GM19239 (cell line): ENCODE results near the gene USP21.

ENCODE experiments used
- DNase-seq: peaks from one replicate; pipeline ENCODE4 v3.0.0; 2011; ENCODE audit warnings: low spot score; ENCODE audit not compliant: insufficient read length
- FAIRE-seq: peaks from 2 replicates; lab custom pipeline; 2011; peaks lifted over from hg19 to GRCh38; lab: Jason Lieb, UNC

Gene USP21

DNA sequence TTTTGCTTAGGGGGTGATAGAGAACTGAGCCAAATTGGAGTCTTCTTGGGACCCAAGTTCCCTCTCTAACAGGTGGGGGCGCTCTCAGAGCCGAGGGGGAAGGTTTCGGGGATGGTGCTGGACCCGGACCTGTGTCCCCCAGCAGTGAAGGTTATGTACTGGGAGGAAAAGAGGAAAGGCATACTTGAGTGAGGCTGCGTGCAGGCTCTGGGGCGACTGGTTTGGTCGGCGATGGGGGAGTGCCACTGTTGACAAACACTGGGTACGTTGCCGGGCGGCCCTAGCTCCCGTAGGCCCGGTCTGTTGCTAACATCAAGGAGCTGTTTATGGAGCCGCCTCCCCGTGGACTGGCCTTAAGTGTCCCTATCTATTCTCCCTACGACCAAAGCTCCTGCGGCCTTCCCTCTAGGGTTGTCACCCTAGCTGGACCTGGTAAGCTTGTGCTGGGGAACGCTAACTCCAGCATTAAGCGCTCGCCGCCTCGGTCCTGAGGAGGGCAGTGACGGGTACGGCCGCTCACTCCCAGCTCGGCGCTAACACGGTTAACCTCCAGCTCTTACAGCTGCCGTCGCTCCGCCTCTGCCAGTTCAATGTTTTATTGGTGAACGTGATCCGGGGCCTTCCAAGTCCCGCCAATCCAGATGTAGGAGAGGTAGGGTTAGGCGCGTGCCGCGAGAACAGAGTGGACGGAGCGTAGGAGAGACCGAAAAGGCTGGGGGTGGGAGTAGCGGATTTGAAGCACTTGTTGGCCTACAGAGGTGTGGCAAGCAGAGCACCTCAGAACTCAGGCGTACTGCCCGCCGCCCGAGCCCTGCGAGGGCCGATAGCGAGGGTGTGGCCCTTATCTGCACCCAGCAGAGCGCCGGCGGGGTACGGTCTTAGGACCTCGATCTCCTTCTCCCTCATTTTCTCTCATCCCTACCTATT lies 6.7 kb downstream of the USP21 start, which contains the start of gene PPOX:
Gene PPOX, plus strand, starts transcription at position 685 of the 927 bp plus-strand sequence. CDS start 422 bp downstream, outside the sequence.
- peak; percentile 79 for DNase-seq
- FAIRE-seq = peak; percentile 99

DNA sequence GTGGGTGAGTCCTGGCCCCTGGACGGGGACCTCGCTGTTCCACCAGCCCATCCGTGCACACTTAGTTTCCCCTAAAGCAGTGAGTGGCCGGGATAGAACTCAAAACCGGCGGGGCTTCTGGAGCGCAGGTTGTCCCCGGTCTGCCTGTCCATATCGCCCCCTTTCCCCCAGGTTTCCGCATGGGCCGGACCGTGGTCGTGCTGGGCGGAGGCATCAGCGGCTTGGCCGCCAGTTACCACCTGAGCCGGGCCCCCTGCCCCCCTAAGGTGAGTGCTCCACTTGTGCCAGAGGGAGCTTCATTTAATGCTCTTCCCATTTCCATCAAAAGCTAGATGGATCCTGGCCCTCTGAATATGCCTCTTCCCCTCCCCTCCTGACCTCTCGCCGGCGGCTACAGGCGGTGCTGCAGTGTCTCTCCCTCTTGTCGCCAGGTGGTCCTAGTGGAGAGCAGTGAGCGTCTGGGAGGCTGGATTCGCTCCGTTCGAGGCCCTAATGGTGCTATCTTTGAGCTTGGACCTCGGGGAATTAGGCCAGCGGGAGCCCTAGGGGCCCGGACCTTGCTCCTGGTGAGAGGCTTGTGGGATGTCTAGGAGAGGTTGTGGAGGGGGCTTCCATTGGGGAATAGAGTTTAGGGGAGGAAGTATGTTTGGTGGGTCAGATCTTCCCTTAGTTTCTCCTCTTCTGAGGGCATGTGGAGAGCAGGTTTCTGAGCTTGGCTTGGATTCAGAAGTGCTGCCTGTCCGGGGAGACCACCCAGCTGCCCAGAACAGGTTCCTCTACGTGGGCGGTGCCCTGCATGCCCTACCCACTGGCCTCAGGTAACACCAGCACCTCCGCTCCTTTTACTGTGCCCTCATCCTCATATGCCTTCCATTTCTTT lies 7.6 kb downstream of the USP21 start:
- FAIRE-seq (peak; percentile 44), DNase-seq (no peak)

DNA sequence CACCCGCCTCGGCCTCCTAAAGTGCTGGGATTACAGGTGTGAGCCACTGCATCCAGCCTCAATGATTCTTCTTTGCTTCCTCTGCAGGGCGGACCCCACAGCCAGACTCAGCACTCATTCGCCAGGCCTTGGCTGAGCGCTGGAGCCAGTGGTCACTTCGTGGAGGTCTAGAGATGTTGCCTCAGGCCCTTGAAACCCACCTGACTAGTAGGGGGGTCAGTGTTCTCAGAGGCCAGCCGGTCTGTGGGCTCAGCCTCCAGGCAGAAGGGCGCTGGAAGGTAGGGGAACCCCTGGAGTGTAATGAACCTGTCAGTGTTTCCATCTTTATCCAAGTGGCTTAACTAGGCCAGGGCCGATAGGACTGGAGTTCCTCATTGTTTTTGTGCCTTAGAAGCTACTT lies 9.6 kb downstream of the USP21 start:
- no peak for FAIRE-seq

DNA sequence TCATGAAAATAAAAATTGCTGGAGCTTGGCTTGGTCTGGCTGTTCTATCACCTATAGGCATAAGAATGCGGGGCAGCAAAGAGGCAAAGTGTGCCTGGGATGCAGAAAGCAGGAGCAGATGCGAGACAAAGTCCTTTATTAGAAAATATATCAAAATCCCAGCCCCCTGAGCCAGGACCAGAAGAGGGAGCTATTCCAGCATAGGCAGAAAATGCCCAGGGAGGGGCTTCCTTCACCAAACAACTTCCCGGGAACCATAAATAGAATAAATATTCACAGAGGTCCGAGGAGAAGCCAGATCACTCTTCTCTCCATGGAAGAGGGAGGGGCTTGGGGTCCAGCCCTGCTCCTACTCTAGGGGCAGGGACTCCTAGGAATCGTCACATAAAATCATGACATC lies 11.9 kb downstream of the USP21 start:
- FAIRE-seq (no peak), DNase-seq (no peak)

More for the DNA sequence above, 9.6 kb downstream of the USP21 start:
- DNase-seq = no peak

DNA sequence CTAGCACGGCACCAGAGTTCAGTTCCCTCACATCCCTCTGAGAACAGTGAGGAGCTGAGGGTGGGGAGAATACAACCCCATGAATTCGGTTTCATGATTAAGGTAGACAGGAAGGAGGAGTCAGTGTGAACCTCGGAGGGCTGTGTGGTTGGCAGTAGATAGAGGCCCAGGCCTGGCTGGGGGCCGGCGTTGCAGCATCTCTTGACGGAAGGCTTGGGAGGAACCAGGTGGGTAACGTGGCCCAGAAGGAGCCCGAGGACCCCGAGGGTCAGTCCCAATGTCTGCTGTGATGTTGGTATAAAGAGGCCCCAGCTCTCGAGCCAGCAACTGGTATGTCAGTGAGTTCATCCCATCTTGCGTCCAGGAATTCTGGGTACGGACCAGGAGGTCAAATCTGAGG lies 12.4 kb downstream of the USP21 start:
- FAIRE-seq (no peak), DNase-seq (no peak)

DNA sequence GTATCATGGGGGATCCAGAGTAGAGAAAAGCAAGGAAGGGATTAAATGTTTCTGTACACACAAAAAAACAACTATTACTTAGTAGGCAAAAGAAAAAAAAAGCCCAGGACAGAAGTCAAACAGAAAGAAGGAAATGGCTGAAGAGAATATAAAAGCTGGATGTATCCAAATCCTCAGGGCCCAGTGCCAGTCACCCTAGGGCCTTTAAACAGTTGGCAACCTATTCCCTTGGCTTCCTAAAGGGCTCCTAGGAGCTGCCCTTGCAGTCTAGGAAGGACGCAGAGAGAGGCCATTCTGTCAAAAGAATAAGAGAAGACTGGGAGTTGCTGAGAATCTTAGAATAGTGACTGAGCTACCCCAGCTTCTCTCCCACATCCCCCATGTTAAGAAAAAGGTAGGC lies 13.0 kb downstream of the USP21 start:
- DNase-seq = no peak
- FAIRE-seq = no peak

DNA sequence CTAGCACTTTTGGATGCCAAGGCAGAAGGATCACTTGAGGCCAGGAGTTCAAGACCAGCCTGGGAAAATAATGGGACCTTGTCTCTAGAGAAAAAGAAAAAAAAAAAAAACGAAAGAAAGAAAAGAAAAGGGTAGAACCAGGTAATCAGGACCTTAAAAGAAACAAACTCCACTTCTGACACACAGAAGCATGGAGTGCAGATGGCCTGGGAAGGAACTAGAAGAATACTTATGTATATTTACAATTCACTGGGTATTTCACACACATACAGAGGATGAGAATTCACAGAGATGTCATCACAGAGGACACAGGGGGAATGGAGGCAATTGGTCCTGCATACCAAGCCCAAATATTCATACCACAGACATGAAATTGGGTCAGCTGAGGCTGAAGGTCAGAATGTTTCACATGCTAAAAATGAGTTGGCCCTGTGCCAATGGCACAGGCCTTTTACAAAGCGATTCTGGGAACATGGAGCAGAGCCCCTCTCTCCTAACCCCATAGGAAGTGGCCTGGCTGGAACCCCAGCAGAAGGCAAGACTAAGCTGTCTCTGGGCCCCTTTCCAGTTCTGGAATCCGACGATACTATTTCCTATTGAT lies 13.6 kb downstream of the USP21 start:
- FAIRE-seq (no peak), DNase-seq (no peak)

DNA sequence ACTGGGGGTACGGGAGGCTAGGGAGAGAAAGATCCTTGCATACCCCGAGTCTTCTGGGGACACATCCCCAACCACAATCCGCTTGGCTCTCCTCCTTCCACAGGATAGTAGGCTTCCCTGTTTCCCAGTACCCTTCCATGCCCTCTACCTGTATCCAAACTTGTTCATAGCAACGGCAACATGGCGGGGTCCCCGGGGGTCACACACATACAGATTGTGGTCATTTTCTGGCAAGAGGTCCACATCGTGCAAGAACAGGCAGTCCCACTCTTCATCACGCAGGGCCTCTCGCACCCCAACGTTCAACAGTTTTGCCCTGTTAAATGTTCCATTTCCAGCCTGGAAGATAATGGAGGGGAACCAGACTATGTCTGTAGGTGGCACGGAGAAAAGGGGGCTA lies 14.4 kb downstream of the USP21 start:
- FAIRE-seq (no peak), DNase-seq (no peak)

DNA sequence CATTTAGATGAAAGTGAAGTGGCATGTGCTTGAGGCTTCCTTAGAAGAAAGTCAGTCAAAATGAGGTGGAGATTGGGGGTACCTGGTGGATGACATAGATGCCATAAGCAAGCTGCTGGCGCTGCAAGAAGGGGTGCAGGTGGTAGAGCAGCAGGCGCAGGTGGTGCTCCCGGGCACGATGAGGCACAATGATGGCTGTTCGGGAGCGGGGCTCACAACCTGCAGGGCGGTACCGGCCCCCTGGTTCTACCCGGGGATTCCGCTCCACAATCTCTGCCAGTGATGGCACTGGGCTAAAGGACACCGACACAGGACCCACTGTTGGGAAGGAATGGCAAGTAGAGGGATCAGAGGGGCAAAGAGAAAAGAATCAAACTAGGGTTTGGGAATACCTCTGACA lies 15.6 kb downstream of the USP21 start:
- no peak for FAIRE-seq

DNA sequence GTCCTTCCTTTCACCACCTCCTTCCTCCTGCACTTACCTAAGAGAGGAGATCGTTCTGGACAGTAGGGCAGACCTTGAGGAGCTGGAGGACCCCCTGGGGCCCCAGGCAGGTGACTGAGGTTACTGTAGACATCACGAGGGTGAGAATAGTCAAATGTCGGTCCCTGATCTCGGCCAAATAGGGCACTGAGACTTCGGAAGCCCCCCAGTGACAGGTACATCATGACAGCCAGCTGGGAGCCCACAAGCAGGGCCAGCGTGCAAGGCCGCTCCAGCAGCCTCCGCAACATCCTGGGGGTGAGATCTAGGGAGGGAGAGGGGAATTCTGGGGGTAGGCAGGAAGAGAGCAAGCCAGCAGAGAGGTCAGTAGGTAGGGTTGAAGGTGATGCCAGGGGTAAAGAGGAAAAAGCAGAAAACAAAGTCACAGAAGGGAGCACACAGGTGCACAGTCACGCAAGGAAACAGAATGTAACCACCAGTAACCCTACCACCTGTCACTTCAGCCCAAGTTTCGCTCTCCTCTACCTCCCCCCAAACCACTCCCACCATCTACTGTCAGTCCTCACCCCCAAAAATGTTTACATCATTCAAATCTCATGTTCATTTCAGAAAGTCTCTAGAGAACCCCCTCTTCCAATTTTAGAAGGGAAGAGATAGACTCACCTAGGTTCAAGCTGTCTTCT lies 16.6 kb downstream of the USP21 start:
- DNase-seq (no peak), FAIRE-seq (no peak)

More for the DNA sequence above, 15.6 kb downstream of the USP21 start:
- no peak for DNase-seq

DNA sequence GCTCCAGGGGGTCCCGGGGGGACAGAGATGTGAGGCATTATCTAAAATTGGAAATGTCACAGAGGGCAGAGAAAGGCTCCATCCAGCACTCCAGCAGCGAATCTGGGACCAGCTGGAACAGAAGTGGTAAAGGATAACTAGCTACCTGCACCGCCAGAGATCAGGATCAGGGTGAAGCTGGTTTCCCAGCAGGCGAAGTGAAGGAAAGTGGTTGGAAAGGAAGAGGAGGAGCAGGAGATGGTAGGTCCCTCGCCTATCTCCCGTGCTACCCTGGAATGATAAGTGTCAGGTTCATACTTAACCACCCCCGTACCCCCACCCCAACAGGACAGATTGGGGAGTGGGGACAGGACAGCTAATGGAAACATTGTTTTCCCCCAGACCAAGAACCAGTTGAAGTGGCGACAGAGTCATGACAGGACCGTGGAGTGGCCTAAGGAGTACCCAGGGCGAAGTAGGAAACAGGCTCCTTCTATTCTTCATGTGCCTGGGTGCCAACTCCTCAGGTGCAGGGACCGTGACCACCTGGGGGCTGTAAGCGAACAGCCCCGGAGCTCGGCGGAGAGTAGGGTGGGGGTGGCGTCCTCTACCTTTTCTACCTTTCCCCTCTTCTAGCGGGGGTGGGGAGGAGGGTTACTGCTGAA lies 17.3 kb downstream of the USP21 start:
- FAIRE-seq (no peak), DNase-seq (no peak)

DNA sequence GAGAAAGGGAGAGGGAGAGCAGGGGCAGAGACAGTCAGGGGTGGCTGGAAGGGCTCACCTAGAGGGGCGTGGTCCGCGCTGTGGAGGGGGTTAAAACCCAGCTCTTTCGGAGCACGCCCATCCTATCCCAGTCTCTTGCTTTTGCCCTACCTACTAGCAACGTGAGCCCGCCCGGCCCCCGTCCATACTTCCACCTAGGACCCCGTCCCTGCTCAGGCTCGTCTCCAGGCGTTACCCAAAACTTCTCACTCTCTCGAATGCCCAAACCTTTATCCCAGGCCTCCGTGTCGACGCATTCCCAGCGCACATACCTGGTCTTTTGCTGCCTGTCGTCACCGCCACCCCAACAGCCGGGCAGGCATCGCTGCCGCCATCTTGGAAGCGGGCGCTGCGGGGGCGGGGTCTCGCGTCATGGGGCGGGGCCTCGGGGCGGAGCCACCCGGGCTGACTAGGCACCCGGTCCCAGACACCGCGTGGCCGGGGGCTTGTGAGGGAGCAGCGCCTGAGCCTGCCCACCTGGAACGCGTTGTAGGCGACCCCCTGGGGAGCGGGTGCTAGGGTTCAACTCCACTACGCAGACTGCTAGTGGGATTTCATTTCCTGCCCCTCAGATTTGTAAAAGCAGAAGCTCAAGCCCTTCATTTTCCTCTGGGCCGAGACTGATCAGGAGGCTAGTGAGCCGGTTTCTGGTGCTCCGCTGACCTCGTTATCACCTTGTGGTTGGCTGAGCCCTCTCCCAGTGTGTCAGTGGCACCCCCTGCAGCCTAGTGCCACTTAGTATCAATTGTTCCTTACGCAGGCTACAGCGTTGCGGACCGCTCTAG lies 18.0 kb downstream of the USP21 start, which contains the start of gene B4GALT3:
Gene B4GALT3, minus strand, starts transcription at position 396 of the 824 bp plus-strand sequence. CDS start 1,447 bp downstream, outside the sequence.
- DNase-seq (no peak), FAIRE-seq (peak; percentile 59)

DNA sequence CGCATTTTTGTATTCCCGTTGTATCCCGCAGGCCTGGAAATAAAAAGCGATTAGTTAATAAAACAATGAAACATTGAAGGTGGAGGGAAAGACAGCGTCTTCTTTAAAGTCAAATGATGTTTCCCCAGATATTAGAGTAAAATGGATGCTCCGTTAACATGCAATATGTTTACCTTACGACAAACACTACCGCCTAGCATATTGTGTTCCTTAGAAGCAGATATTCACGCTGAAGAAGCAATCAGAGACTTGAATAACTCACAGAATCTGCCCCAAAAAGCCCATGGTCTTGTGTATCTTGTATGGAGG lies 18.6 kb downstream of the USP21 start:
- FAIRE-seq (no peak), DNase-seq (no peak)

DNA sequence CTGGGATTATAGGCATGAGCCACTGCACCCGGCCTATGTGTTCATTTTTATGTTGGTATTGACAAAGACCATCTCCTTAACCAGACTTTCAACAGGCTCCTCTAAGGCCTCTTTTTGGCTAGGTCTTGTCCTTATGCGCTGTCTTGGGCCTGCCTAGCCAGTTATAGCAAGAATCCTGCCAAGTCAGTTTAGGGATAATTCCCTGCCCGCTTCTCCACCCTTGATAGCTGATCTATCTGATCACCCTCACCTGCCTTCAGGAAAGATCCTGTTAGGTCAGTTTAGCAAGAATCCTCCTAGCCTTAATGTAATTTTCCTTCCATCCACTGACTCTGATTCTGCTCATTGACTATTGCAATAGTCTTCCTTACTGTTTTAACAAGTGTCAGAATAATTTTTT lies 20.4 kb downstream of the USP21 start:
- DNase-seq = no peak
- FAIRE-seq = no peak

DNA sequence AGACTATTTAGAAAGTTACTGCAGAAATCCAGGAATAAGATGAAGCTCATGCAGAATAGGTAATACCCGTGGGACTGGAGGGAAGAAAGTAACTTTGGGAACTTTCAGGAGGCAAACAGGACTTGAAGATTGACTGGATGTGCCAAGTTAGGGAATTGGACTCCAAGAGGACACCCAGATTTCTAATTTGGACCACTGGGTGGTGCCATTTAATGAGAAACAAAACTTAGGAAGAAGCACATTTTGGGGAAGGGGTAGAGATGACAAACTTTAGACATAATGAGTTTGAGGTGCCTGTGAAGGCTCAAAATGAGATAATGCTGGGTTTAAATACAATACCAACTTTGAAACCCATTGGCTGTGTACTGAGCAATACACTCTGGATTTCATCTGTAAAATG lies 21.3 kb downstream of the USP21 start:
- no peak for DNase-seq
- no peak for FAIRE-seq

DNA sequence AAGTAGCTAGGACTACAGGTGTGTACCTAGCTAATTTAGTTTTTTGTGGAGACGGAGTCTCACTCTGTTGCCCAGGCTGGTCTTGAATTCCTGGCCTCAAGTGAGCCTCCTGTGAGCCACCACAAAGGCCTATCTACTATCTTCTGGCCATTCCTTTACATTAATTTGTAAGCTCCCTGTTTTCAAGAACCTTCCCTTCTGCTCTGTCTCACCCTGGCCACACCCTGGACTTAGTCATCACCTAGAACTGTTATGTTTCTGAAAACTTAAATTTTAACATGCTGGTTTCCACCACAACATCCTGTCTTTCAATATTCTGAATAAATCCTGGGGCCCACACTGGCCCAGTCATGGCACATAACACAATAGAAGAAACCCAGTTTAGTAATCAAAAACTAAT lies 22.9 kb downstream of the USP21 start:
- FAIRE-seq = peak; percentile 82
- DNase-seq = no peak

DNA sequence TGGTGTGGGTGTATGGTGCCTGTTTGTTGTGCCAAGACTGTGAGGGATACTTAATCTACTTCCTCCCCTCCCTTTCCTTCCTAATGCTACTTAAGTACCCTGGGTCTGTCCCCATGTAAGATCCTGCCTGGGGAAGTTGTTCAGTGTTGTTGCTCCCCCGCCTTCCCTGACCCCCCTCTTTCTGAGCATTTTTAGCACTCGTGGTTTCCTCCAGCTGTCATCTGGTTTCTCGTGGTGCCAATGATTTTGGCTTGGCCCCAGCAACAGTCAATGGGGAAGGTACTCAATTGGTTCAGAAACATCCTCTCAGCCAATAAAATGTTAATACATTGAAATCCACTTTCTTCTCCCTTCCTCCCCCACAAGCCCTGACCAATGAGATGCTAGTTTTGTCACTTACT lies 26.0 kb downstream of the USP21 start:
- FAIRE-seq (peak; percentile 98), DNase-seq (no peak)

DNA sequence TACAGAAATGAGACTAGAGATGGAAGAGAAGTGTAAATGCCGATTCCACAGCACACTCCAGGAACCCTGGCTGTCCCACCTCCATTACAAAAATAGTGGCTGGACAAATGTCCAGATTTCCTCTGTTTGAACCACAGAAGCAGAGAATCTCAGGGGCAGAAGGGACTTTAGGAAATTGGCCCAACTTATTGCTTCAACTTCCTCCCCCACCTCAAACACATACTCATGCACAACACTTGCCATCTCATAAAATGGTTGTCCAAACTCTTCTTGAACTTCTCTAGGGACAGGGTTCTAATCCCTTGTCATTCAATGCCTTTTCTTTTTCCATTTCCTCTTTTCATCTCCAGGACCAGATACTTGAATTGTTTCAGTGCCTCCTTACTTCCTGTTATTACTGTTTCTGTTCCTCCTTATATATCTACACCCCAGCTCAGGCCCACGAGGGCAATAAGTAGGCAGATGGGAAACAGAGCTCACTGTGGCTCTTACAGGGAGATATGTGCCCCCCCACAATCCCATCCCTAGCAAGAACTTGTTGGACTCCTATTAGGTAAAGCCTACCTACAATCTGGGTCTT lies 26.5 kb downstream of the USP21 start:
- no peak for FAIRE-seq
- no peak for DNase-seq
